Measurements from ENCODE around the gene TAF5L.
"Not testable (repeated sequence)": the region's sequence is repeated elsewhere in the genome, so short reads cannot be mapped to it uniquely, and the experiment has no call there.

Gene TAF5L

GRCh38 chr1:229603371-229604005 is 22.4 kb downstream of the TAF5L start:
- DNase-seq (ENCODE audit: low read depth), result no peak

GRCh38 chr1:229600229-229600628 is 25.7 kb downstream of the TAF5L start:
- no peak for DNase-seq (ENCODE audit: low read depth)

- DNase-seq (ENCODE audit: low read depth), result no peak
Observed at GRCh38 chr1:229599218-229599954, 26.5 kb downstream of the TAF5L start.

- no peak for DNase-seq (ENCODE audit: low read depth)
Observed at GRCh38 chr1:229597877-229598276, 28.0 kb downstream of the TAF5L start.

GRCh38 chr1:229596925-229597699 is 28.8 kb downstream of the TAF5L start:
- DNase-seq (ENCODE audit: low read depth), result no peak

GRCh38 chr1:229595876-229596275 is 30.0 kb downstream of the TAF5L start:
- not testable (repeated sequence) for DNase-seq (ENCODE audit: low read depth)

GRCh38 chr1:229594227-229595008 is 31.5 kb downstream of the TAF5L start:
- no peak for DNase-seq (ENCODE audit: low read depth)

GRCh38 chr1:229593800-229594199 is 32.1 kb downstream of the TAF5L start:
- DNase-seq (ENCODE audit: low read depth), result no peak

- no peak for DNase-seq (ENCODE audit: low read depth)
Observed at GRCh38 chr1:229590119-229590518, 35.8 kb downstream of the TAF5L start.

GRCh38 chr1:229585338-229585737 is 40.6 kb downstream of the TAF5L start:
- no peak for DNase-seq (ENCODE audit: low read depth)

GRCh38 chr1:229582715-229583114 is 43.2 kb downstream of the TAF5L start:
- no peak for DNase-seq (ENCODE audit: low read depth)

GRCh38 chr1:229582011-229582694 is 43.8 kb downstream of the TAF5L start:
- DNase-seq (ENCODE audit: low read depth), result no peak

GRCh38 chr1:229581485-229581884 is 44.4 kb downstream of the TAF5L start:
- DNase-seq (ENCODE audit: low read depth), result no peak

GRCh38 chr1:229579059-229579673 is 46.8 kb downstream of the TAF5L start:
- no peak for DNase-seq (ENCODE audit: low read depth)

GRCh38 chr1:229578168-229579058 is 47.5 kb downstream of the TAF5L start:
- no peak for DNase-seq (ENCODE audit: low read depth)

- DNase-seq (ENCODE audit: low read depth), result no peak
Observed at GRCh38 chr1:229574679-229575442, 51.1 kb downstream of the TAF5L start.

GRCh38 chr1:229572286-229572685 is 53.6 kb downstream of the TAF5L start:
- no peak for DNase-seq (ENCODE audit: low read depth)

GRCh38 chr1:229570891-229571516 is 54.9 kb downstream of the TAF5L start:
- no peak for DNase-seq (ENCODE audit: low read depth)

- DNase-seq (ENCODE audit: low read depth), result no peak
Observed at GRCh38 chr1:229570305-229570704, 55.6 kb downstream of the TAF5L start.
